GM21723 (cell line): Measurements from ENCODE around the gene CCRL2.
A peak's percentile ranks its signal among the peaks of the same experiment; 100 is the strongest.
"Not testable (repeated sequence)": the region's sequence is repeated elsewhere in the genome, so short reads cannot be mapped to it uniquely, and the experiment has no call there.

Source experiments
- ATAC-seq: cut with Tn5 transposase; IDR thresholded peaks from one replicate; pipeline ENCODE4 v1.9.1; 2021; ENCODE audit warnings: mild to moderate bottlenecking, moderate library complexity; ENCODE audit not compliant: unreplicated experiment

Gene CCRL2

DNA sequence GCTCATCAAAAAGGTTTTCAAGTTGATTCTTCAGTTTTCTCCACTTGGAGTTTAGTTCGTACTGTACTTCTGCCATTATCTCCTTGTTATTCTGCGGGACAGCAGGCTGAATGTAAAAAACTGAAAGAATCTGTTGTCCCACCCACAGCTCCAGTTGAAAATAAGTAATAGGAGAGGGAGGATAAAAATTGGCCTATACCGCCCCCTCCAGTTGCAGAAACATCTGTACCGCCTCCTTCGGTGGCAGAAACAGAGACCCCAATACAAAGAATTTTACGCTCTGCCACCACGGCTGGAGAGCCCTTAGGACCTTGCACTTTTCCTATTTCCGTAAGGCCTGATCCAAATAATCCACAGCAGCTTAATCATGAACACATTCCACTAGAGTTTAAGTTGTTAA is 20.3 kb downstream of the CCRL2 start:
- not testable (repeated sequence) for ATAC-seq

DNA sequence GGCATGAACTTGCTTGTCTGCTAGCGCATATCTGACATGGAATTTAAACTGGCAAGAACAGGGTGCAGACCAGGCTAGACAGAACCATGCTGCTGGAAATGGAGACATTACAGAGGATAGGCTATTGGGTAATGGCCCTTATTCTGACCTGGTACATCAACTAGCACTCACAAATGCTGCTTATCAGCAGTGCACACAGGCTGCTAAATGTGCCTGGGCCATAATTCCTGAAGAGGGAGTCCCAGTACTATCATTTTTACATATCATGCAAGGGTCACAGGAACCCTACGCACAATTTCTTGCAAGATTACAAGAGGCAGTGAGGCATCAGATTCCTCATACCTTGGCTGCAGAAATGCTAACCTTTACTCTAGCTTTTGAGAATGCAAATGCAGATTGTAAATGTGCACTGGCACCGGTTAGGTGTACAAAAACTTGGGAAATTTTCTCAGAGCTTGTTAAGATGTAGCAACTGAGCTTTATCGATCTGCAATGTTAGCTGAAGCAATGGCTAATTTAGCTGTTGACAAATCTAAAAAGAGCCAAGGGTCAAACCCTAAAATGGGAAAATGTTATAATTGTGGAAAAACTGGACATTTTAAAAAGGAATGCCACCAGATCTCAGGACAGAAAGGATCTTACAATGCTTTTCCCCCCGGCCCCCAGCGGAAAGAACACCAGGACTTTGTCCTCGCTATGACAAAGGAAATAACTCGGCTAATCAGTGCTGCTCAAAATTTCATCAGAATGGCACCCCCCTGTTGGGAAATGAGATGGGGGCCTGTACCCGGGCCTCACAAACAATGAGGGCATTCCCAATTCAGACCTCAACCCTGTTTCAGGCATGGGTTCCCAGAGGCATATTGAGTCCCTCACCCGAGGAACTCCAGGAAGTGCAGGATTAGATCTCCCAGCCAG is 21.1 kb downstream of the CCRL2 start:
- no peak for ATAC-seq

DNA sequence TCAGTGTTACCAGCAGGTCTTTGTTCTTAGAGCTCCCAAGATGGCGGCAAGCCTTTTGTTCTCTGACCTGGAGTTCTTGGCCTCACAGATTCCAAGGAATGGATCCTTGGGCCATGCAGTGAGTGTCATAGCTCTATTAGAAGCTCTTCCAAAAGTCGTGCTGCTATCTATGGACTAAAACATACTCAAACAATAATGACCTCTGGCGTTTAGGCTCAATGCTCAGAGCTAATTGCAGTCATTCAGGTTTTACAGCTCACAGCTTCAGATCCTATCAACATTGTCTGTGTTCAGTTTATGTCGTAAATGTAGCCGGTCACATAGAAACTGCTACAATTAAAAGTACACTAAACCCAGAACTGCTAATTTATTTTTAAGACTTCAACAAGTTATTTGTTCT is 22.2 kb downstream of the CCRL2 start:
- ATAC-seq = no peak

DNA sequence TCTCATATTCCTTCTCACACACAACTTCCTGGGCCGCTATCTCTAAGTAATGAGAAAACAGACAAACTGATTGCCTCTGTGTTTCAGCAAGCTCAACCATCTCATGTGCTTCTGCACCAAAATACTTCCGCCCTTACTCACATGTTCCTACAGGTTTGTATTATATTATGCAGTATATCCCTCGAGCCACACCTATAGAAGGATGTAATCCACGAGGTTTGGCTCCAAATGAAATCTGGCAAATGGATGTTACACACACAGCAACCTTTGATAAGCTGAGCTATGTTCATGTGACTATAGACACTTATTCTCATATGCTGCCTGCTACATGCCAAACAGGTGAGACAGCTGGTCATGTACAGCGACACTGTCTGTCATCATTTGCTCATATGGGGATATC is 22.6 kb downstream of the CCRL2 start:
- no peak for ATAC-seq

DNA sequence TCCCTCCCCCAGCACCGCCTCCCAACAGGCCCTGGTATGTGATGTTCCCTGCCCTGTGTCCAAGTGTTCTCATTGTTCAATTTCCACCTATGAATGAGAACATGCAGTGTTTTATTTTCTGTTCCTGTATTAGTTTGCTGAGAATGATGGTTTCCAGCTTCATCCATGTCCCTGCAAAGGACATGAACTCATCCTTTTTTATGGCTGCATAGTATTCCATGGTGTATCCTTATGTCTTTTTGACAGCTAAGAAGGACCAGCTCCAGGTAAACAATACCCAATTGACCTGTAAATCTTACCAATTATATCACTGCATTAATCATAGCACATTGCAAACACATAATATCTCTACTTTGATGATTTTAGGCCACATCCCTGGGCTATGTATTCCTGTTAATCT is 23.8 kb downstream of the CCRL2 start:
- ATAC-seq = not testable (repeated sequence)

DNA sequence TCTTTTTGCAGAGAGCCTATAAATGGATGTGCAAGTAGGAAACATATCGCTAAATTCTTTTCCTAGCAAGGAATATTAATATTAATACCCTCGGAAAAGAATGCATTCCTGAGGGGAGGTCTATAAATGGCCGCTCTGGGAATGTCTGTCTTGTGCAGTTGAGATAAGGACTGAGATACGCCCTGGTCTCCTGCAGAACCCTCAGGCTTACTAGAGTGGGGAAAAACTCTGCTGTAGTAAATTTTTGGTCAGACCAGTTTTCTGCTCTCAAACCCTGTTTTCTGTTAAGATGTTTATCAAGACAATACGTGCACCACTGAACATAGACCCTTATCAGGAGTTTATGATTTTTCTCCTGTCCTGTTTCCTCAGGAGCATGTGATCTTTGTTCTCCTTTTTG is 24.8 kb downstream of the CCRL2 start:
- not testable (repeated sequence) for ATAC-seq

DNA sequence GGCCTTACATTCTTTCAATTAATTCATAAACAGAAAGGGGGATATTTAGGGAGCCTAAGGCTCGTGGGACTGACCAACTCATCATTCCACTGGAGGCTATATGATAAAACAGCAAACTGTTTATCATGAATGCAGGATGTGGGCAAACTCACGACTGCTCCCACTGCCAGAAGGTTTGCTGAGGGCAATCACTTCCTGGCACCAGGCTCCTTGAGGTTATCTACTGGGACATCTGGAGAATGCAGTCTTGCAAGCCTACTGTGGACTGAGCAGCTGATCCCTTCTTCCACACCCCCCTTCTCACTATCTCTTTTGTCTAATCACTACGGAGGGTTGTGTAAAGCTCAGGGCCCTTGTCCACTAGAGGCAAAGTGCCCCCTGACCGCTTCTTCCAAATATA is 26.1 kb downstream of the CCRL2 start:
- ATAC-seq = not testable (repeated sequence)

DNA sequence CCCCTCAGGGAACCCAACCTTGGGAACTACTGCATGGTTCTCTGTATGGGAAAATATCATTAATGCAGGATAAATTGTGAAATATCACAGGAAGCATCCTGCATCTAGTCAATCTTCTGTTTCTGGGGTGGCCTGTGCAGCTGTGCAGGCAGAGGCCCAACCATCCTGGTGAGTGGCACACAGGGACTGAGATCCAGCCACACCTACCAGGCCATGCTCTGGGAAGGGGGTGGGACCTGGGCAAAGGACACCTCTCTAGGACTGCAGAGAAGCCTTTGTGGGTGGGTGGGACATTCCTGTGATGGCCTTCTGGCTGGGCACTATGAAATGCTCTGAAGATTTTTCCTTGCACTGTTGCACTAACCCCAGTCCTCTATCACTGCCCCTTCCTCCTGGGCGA is 26.8 kb downstream of the CCRL2 start:
- no peak for ATAC-seq

DNA sequence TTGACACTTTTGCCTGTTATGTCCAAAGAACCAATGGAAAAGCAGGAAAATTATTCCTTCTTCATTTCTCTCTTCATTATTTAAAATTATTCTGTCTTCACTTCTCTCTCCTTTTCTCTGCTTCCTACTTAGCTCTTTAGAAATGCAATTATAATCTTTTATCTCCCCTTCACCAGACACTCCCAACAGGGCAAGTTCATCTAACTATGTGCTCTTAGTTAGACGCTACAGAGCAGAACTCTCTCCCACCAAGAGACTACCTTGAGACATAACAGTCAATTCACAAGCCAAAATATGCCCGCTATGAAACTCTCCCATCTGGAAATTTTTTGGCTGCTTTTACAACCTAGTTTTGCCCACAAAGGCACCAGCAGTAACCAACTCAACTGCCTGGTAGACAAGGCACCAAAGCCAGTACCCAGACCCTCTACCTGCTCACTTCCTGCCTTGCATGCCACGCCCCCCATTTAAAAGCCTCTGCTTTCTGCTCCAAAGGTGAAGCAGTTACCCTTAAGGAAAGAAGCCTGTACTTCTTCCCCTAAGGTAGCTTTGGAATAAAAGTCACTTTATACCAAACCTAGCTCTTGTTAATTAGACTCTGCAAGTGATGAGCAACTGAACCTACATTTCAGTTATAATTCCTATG is 28.1 kb downstream of the CCRL2 start:
- no peak for ATAC-seq

DNA sequence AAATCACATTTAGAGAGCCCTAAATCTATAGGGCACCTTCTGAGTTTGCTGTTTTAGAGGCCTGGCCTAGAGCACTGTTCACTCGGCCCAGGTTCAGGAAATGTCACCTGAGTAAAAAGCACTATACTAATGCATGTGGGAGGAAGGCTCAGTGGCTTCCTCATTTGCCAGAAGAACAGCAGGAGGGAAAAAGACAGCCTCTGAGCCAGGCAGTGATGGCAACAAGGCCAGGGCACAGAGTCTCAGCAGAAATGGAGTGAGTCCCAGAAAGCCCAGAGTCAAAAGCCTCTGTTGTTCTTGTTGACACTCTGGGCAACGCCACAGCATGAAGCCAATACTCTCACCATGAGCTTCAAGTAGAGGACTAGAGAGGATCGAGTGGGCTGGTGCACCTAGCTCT is 31.8 kb downstream of the CCRL2 start:
- no peak for ATAC-seq

DNA sequence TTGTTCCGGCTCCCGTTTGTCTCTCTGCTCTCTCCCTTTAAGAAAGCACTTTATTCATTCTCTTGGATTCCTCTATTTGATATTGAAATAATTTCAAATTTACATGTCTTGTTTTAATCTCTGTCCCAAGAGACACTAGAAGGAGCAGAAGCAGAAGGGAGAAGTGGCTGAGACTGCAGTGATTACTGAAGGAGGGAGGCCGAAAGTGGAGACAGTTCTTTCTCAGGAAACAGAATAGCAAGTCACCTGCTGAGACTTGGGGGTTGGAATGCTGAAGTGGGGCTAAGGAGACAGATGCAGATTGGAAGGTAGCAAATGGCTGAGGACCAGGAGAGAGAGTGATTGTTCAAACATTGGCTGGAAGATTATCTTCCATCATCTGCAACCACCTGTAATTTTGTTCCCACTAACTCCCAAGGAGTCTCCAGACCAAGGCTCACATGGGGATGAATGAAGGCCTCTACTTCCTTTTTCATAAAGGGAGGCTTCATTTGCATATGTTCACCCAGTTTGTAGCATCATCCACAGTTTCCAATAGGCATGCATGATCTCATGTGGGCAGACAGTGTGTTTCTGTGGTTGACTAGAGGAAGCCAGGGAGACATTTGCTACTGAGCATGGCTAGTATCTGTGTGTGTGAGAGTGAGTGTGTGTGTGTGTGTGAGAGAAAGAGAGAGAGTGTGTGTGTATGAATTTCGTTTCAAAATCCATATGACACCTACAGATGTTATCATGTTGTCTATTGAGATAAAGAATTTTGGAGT is 33.7 kb downstream of the CCRL2 start:
- ATAC-seq = peak; percentile 73

DNA sequence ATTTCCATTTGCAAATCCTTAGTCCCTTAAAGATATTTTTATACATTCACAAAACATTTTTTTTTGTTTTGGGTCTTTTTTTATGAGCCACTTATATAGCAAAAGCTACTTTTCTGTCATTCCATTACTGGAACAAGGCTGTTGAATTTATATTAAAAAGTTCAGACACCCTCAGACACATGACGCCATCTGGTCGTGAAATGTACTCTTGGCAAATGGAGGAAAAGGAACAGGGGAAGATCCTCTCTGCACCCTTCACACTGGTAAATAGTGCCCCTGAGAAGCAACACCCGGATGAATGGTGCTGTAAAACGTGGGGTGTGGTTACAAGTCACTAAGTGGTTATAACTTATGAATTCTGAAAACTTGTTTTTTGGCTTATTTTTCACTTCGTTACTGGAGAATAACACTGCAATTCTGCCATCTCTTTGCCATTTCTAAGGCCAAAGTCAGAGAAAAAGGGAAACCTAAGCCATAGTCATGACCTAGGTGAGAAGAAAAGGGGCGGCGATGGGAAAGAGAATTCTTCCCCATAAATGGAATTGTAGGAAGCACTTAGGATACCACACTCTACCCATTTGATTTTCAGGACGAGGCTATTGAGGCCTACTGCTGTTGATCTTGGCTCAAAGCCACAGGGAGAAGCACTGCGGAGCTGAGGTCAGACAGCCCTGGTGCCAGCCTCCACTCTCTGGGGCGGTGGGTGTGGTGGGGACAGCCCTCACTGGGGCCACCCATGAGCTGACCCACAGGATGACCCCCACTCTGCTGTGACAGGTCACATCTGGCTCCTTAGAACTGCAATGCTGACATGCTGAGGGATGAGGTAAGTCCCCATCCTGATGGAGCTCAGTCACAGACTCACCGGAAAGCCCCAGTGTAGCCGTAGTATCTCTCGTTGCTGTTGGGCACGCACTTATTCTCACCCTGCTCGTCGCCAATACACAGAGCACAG is 35.8 kb downstream of the CCRL2 start:
- ATAC-seq = no peak

DNA sequence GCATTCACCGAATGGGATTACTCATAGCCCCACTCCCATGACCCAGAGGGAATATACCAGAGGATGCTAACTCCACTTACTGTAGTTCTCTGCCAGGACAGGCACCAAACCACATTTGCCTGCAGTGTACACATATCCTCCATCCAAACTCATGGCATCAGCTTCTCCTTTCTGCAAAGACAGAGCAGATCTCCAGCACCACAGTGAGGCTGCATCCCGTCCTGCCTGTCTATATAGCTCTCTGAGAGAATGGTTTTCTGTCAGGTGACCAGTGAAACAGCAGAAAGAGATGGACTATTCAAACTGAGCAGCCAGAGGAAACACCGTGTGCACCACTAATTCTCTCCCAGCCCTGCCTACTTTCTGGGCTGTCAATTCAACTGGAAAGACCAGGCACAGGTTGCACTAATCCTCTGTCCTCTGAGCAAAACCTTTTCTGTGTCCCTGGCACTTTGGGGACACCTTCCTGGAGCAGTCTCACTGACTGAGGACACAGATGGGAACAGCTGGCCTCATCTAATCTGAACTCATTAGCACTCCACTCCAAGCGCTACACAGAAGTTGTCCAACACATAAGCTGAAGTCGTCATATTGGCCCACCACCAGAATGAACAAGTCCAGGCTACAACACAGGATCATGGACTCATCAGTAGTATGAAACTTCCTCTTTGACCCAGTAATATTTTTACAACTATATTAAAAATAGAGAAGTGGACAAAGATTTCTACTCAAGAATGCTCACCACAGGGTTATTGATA is 40.3 kb downstream of the CCRL2 start:
- no peak for ATAC-seq

DNA sequence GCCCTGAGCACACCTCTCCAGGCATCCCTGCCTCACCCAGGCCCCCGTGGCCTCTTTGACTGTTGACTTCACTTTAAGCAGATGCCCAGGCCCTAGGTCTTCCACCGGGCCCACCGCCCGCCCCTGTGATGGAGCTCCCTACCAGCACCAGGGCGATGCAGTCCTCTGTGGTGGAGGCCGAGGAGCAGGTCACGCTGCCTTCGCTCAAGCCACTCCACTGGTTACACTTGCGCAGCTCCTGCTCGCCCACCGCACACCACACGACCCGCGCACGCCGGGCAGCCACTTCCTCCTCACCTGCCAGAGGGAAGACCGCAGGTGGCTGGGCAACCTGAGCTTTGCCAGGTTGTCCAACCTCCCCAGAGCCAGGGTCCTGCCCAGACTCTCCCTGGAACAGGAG is 41.7 kb downstream of the CCRL2 start:
- no peak for ATAC-seq

DNA sequence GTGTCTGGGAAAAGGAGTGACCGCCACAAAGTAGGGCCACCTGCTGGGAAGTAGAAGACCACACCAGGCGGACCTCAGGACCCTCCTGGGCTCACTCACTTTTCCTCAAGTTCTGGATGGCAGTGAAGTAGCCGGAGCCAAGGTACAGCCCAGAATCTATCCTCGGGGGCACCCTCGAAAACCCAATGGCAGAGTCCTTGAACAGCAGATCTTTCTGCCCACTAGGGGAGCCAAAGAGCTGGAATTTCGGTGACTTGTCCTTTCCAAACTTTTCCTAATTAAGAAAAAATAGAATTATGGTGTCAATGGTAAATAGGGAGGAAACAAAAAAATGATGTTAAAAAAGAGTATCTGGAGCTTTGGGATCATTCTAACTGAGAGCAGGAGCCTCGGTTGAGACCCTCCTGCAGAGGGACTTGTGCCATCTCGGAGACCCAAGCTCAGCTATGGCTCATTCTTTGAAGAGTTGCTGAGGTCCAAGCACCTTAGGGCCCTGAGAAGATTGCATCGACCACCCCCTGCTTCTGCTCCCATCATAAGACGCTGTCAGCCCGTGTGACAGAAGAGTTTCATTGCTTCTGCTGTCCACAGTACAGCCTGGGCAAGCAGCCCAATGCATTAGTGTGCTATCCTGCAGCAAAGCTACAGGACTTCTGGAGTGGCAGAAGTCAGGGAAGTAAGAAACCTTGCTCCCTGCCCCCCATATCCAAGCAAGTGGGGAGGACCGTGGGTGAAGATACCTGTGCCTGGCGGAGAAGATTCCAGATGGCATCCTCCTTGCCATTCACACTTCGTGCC is 42.9 kb downstream of the CCRL2 start:
- no peak for ATAC-seq

DNA sequence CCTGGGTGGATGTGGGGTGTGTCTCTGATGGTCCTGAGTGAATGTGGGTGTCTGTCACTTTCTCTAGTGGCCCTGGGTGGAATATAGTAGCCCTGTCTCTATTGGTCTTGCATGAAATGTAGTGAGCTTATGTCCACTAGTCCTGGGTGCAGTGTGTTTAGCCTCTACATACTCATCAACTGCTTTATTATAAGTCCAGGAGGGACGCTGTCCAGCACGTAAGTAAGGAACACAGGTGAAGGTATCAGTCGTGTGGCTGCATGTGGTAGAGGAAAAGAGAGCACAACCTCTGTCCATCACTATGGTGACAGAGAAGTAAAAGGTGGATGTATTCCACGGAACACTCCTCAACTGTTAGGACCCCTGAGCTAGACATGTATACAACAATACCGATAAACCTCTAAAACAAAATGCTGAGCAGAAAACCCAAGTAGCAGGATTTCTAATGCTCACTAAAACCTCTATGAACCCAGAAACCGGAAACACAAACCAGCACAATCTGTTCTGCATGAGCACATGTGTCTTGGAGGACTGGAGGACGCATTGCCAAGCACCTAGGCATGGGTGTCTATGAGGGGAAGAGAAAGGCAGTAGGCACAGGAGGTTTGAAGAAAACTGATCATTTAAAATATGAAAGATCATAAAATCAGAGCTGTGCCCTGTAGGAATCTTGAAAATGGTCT is 46.6 kb downstream of the CCRL2 start:
- ATAC-seq = no peak

DNA sequence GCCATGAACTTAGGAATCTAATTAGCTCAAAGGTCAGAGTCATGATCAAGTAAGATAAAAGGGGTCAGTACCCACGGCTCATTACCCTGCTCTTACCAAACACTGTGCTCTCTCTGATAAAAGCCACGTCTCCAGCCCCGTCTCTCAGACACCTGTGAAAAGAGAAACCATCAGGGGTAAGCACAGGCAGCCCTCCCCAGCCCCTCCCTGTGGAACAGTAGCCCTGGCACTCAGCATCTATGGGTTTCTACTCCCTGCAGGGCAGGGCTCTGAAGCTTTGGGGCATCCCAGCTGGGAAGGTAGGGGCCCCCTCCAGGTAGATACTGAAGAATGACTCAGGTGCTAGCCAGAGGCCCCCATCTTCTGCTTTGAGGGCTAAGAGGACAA is 47.1 kb downstream of the CCRL2 start:
- ATAC-seq = no peak

DNA sequence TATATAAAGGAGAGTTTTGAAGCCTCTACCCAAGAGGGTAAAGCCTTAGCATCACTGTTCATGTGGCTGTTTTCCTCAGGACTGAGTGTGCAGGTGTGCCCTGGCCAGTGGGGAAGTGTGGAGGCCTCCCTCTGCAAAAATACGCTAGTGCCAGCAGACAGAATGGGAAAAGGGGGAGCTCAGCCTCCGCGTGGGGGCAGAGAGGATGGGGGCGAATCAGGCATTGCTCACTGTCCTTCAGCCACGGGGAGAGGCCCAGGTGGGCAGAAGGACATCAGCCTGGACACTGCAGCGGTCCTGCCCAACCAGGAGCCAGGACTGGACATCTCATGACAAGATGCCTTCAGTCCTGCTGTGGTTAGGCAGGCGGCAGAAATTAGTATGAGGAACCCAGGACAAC is 47.5 kb downstream of the CCRL2 start:
- no peak for ATAC-seq
